DMS114 treated with DMSO at 0.1 percent for 48 hours (cell line): ENCODE measurements around the gene RPS5.

Source experiments
- DNase-seq: peaks from one replicate; lab custom pipeline; 2025; ENCODE audit not compliant: unreplicated experiment; lab: John Stamatoyannopoulos, UW

The RPS5 gene

GRCh38 chr19:58385313-58385890, 1.7 kb upstream of the RPS5 start:
- DNase-seq = no peak

DNA sequence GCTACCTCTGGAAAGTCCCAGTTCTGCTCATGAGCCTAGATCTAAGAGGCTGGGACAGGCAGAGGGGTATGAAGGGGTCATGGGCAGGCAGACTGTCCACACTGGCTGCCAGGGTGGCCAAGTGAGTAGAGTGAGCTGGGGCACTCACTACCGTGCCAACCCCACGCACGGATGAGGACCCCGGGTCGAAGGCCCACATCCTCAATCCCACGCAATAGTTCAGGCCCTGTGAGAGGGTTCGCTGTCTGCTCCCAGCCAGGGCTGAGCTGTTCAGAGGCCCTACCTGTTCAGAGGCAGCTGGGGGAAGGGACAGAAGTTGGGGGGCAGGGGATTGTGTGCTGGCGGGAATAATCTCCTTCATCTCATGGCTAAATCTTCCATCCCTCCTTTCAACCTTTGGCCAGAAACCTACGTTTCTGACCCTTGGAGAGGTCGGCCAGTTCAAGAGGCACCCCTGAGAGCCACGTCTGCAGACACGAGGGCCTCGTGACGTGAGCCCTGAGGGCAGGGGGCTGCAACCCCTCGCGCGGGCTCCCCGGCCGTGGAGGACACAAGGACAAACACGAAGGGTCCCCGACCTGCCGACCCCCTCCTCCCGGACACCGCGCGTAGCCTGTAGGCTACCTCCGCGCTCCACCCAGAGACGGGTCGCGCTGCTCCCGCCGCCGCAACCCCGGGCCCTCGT, 1.0 kb upstream of the RPS5 start:
- DNase-seq = no peak

DNA sequence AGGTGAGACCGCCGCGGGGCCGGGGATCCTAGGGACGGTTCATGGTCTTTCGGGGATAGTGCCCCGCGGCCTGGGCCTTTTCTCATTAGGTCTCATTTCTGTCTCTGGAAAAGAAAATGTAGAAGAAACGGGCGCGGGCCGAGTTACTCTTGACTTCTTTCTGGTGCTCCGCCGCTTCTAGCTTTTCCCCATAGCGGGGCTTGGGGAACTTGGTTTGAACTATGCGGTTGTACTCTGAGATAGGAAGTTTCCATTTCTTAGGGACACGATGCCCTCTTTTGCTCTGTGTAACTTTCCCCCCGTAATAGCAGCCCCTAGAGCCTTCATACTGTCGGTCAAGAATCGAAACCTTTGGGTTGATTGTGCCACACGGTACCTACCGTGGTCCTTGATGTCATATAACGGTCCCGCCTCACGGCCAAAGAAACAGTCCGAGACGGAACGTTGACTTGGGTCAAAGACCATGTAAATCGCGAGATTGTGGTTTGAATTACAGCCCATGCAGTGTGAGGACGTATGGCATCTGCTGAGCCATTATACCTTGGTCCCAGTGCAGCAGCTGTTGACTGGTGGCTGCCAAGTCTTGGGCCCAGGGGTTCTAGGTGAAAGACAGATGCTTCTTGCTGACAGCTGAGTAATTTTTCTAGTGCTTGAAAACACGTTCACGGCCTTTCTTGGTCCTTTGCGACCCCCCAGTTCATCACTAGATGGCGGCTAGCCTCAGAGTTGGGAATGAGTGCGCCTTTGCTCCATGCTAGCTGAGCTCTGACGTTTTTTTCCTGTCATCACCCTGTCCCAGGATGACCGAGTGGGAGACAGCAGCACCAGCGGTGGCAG, 487 bp downstream of the RPS5 start:
- DNase-seq = no peak

GRCh38 chr19:58388175-58388526, 1.1 kb downstream of the RPS5 start:
- no peak for DNase-seq

GRCh38 chr19:58392945-58393724, 6.1 kb downstream of the RPS5 start:
- no peak for DNase-seq

- no peak for DNase-seq
Observed at GRCh38 chr19:58393725-58394033, 6.6 kb downstream of the RPS5 start.

GRCh38 chr19:58394821-58395219, 7.8 kb downstream of the RPS5 start:
- no peak for DNase-seq

GRCh38 chr19:58395220-58395978, 8.3 kb downstream of the RPS5 start, which contains the start of gene RNF225:
TSS of gene RNF225 (plus strand) at chr19:58395656. CDS start at chr19:58396090, 434 bp downstream.
- DNase-seq = no peak

GRCh38 chr19:58395979-58396627, 9.0 kb downstream of the RPS5 start:
- no peak for DNase-seq

GRCh38 chr19:58396691-58397532, 9.8 kb downstream of the RPS5 start:
- no peak for DNase-seq

- DNase-seq = no peak
Observed at GRCh38 chr19:58397533-58398037, 10.5 kb downstream of the RPS5 start.

GRCh38 chr19:58398087-58398486, 11.0 kb downstream of the RPS5 start:
- DNase-seq = no peak

DNA sequence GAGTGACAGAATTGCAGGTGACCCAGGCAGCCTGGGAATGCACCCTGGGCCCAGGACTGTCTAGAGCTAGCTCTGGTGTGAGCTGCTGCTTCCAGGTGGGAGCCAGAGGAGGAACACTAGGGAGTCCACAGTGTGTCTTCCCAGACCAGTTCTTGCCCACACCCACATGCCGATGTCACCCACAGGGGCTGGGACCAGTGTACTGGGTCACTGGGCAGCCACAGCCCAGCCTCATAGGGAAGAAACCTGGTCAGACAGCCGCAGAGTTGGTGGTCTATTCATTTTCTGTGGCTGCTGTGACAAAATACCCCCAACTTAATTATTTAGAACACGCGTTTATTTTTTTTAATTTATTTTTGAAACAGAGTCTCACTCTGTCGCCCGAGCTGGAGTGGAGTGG, 11.5 kb downstream of the RPS5 start:
- DNase-seq = no peak

GRCh38 chr19:58399903-58400302, 12.8 kb downstream of the RPS5 start:
- no peak for DNase-seq

DNA sequence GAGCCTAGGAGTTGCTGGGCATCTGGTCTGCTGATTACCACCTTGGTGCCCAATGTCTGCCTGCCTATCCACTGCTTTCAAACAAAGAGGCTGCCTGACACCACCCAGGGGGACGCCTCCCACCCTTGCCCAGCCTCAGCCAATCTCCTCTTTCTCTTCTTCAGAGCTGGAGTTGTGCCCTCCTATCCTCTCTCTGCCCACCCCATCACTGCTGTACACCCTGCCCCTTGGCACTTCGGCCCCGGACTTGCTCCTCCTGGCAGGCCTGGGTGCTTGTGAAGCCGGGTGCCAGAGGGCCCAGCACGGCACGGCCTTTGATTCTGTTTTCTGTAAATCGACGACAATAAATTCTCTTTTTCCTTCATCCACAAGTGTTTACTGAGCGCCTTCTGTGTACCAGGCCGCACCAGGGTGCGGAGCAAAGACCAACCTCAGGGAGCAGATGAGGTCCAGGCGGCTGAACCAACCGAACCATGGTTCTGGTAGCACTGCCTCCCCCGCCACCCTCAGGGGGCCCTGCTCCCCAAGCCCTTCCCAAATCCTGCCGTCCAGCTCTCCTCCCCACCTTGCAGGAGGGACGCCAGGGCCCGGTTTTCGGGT, 13.3 kb downstream of the RPS5 start:
- no peak for DNase-seq

- DNase-seq = peak; percentile 98
Observed at GRCh38 chr19:58400916-58401839, 14.1 kb downstream of the RPS5 start.

DNA sequence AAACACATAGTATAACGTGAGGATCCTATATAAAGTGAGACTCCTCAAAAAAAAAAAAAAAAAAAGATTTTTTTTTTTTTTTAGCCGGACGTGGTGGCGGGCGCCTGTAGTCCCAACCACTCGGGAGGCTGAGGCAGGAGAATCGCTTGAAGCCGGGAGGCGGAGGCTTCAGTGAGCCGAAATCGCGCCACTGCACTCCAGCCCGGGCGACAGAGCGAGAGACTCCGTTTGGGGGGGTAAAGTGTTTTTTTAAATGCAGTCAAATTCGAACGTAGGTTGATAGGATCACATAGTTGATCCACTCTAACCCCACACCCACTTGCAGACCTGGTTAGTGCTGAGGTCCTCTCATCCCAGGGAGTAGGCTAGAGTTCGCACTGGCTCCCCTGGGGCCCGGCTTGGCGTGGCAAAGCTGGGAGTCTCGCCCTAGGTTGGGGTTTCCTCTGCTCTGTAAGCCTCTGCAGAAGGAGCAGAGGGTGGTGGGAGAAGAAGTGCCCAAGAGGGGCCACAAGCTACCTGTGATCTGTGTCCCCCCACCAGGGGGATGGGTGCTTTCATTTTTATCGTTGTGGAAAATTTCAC, 14.9 kb downstream of the RPS5 start:
- DNase-seq = no peak
